G401.6 (cell line): Measurements from ENCODE around the gene TMEM14A.
"Not testable (repeated sequence)": the region's sequence is repeated elsewhere in the genome, so short reads cannot be mapped to it uniquely, and the experiment has no call there.

Experiments used
- FAIRE-seq: peaks from 2 replicates; lab custom pipeline; 2012; peaks lifted over from hg19 to GRCh38; lab: Jason Lieb, UNC

TMEM14A gene

GRCh38 chr6:52697903-52698302, 27.0 kb downstream of the TMEM14A start:
- no peak for FAIRE-seq

DNA sequence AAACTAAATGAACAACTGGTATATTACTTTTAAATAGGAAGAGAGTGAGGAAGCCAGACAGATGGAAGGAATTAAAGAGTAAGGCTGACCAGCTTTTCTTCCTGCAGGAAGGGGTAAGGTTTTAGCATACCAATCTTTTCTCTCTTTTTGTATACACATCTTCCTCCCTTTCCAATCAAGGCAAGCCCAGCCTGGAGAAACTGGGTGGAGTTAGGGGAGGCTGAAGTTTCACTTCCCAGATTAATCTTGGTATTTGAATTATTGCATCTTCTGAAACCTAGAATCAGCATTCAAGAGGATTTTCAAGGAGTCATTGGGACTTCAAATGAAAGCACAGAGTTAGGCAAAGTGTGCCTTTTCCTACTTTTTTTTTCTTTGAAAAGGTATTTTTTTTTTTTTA, 33.1 kb downstream of the TMEM14A start:
- no peak for FAIRE-seq

DNA sequence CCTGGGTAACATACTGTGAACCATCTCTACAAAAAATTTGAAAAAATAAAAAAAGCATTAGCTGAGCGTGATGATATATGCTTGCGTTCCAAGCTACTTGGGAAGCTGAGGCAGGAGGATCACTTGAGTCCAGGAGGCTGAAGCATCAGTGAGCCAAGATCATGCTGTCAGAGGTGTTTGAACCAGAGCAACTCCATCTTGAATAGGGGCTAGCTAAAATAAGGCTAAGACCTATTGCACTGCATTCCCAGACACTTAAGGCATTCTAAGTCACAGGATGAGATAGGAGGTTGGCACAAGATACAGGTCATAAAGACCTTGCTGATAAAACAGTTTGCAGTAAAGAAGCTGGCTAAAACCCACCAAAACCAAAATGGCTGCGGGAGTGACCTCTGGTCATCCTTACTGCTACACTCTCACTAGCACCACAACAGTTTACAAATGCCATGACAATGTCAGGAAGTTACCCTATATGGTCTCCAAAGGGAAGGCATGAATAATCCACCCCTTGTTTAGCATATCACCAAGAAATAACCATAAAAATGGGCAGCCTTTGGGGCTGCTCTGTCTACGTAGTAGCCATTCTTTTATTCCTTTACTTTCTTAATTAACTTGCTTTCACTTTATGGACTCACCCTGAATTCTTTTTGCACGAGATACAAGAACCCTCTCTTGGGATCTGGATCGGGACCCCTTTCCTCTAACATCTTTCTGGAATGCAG, 34.0 kb downstream of the TMEM14A start:
- not testable (repeated sequence) for FAIRE-seq

DNA sequence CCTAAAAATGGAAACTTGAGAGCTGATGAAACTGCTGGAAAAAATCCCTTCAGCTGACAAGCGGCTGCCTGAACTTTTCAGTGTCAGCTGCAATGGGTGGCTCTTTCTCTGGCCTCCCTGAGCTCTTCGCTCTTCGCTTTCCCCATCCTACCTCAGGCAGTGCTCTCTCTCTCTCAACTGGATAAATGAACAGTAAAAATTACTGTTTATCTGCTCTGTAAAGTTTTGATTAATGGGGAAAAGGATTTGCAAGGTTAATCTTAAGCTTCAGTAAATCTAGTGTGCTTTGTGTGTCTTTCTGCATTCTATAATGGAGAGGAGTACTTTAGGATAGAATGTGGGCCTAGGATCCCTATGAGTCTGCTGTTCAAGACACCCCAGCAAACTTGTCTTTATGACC, 35.1 kb downstream of the TMEM14A start:
- FAIRE-seq: no peak

DNA sequence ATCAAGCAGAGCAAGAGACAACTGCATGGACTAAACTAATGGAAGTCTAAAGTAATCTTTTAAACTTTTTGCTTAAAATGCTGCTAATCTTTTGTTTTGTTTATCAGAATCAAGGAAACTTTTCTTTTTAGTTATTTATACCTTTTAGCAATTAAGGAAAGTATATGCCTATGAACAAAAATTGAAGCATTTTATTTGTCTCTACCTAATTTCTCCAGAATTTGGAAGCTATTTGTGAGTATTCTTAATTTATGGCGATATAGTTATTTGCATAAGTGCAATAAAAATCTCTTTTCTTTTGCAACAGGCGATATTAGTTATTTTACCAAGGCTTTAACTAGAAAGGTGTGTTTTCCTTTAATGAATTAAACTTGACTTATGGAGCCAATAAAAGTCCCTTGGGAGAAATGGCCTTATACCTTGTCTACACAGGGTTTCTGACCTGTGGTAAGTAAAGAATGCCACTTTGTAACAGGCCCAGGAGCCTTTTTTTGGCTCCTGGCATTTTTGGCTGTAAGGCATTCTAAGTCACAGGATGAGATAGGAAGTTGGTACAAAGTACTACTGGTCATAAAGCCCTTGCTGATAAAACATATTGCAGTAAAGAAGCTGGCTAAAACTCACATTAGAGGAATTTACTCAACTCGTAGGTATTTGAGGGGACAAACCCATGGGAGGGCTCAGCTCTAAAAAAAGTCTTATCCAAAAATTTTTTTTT, 37.2 kb downstream of the TMEM14A start:
- no peak for FAIRE-seq

DNA sequence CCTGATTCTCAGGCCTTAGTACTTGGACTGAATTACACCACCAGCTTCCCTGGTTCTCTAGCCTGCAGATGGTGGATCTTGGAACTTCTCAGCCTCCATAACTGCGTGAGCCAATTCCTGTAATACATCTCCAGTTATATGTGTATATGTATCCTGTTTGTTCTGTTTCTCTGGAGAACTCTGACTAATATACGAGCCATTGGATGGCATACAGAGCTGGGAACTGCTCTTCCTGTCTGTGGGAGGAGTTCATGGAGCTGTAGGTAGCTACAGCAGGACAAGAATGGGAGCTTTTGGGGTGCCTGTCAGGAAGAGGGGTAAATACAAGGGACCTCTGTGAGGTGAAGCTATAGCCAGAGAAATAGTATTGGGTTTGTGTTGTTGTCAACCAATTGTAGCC, 41.2 kb downstream of the TMEM14A start:
- FAIRE-seq: no peak

DNA sequence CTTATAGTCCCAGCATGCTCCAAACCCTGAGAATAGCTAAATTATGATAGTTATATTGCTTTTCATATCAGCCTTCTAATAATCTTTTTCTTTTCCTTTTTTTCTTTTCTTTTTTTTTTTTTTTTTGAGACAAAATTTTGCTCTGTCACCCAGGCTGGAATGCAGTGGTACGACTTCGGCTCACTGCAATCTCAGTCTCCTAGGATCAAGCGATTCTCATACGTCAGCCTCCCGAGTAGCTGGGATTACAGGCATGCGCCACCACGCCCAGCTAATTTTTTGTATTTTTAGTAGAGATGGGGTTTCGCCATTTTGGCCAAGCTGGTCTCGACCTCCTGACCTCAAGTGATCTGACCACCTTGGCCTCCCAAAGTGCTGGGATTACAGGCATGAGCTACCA, 43.8 kb downstream of the TMEM14A start:
- FAIRE-seq: not testable (repeated sequence)

- FAIRE-seq: no peak
These were observed 47.6 kb downstream of the TMEM14A start for GRCh38 chr6:52718550-52718949.

GRCh38 chr6:52720321-52720720, 49.4 kb downstream of the TMEM14A start:
- no peak for FAIRE-seq

DNA sequence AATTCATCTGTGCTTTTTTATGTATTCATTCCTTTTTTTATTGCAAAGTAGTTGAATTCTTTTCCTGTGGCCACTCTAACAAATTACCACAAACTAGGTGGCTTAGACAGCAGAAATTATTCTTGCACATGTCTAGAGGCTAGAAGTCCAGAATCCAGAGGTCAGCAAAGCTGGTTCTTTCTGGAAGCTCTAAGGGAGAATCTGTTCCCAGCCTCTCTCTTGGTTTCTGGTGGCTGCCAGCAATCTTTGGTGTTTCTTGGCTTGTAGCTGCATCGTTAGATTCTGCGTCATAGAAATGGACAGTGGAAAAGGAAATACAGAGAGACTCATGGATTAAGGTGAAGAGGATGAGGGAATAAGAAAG, 53.1 kb downstream of the TMEM14A start:
- no peak for FAIRE-seq

DNA sequence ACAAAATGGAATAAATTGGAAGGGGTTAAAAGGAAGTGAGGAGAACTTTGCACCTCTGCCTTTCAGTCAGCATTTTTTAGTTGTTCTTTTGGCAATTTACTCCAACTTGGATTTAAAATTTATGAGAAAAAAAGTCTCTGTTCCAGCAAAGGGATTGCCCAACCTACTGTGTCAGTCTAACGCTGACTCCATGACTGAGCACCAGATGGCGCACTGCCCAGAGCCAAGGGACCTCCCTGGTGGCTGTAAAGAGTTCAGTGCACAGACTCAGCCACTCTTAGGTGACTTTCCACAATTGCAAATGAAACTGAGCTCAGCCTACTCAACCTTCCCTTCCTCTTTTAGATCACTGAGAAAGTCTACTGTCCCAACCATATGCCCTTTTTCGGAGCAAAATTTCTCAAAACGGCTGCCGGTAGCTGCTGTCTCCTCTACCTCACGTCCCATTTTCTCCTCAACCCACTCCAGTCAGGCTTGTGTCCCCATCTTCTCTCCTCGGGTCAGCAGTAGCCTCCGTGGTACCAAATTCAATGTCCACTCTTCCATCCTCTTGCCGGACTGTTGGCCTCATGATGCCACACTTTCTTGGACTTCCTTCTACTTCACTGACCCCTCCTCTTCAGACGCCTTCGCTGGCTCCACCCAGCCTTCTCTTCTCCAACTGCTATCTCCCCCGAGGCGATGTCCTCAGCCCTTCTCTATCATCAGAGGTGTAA, 53.7 kb downstream of the TMEM14A start:
- peak; percentile 62 for FAIRE-seq

DNA sequence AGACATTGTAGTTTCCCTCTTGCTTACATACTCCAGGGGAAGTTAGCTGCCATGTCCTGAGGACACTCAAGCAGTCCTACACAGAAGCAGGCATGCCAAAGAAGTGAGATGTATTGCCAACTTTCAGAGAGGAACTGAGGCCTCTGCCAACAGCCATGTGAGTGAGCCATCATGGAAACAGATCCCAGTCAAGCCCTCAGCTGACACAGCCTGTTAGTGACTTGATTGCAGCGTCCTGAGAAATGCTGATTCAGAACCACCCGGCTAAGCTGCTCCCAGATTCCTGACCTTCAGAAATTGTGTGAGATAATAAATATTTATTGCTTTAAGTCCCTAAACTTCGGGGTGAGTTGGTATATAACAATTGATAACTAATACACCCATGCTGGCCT, 54.2 kb downstream of the TMEM14A start:
- no peak for FAIRE-seq

DNA sequence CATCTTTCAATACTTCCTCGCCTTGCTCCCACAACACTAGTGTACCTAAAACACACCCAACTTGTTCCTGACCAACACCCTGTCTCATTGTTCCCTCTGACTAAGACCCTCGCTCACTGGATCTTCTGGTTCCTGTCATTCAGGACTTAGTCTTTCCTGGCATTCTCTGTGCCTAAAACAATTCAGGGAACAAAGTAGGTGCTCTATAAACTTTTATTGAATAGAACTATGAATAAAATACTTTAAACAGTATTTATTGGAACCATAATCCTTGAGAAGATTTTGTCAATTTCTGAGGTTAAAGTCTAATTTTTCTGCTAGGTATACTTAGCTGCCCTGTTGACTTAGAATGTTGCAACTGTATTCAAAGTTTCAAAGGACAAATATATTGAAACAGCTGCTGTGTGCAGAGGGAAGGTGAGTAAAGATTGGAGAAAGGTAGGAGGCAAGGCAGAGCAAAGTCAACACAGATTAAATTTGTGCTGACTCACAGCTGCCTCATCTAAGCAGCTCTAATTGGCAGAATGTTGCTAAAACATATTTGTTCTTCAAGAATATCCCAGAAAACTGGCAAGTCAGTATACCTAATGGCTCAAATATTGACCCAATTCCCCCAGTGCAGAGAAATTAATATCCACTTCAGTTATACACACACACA, 54.8 kb downstream of the TMEM14A start:
- FAIRE-seq: no peak

DNA sequence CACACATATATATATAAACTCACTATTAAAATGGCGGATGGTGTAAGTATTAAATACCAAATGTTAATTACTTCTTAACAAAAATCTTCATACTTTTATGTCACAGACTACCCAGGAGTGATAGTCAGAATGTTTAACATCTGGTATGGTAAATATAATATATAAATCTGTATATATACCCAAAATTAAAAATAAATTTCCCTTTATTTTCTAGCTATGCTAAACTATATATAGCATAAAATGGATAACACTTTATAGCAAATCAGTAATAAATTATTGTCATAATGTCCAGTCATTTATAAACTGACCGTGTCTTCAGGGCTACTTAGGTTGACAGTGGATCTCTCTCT, 55.3 kb downstream of the TMEM14A start:
- FAIRE-seq: no peak

- FAIRE-seq: no peak
These were observed 56.0 kb downstream of the TMEM14A start for GRCh38 chr6:52726741-52727535.

DNA sequence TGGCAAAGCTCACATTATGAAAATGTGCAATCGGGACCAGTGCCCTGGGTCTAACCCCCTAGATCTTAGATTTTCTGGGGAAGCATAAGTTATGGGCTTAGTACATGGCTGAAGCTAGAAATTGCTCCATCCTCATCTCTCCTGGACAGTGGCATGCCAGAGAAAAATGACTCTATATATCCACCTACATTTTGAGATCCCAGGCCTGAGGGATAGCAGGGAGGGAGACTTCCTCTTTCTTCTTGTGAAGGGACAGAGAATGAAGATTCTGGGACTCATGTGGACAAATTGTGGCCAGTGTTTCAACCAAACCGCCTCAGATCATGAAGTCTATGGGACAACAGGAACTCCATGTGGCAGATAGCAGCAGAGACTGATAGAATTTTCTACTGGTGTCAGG, 57.0 kb downstream of the TMEM14A start:
- FAIRE-seq: no peak

DNA sequence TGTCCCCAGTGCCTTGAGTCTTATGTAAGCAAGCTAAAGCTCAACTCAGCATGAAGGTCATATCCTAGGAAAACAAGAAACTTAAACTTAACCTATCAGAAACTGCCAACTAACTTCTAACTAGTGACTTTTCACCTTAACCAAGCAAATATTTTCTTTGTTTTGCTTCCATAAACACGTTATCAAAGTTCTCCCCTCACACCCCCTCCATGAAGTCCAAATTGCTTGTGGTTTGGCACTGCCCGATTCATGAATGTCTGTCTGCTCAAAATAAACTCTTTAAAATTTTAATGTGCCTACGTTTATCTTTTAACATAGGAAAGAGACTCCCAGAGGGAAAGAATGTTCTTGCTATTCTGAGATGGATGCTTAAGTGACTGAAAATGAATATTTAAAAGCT, 57.5 kb downstream of the TMEM14A start:
- no peak for FAIRE-seq

GRCh38 chr6:52729576-52729975, 58.7 kb downstream of the TMEM14A start:
- FAIRE-seq: no peak

DNA sequence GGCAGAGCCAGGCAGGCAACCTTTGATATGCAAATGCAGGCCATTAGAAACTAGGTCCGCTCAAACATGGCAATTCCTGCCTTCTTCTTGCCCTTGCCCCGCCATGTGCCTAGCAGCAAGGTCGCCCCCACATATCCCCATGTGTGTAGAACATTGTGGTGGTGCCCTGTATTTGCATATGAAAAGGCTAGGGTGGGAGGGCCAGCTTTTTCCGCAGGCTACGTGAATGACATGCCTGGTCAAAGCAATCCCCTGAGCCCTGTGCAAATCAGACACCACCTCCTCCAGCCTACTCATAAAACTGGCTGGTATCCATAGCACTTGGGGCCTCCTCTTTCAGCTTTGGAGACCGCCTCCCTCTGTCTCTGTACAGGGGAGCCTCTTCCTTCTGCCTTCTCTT, 60.8 kb downstream of the TMEM14A start:
- FAIRE-seq: no peak

DNA sequence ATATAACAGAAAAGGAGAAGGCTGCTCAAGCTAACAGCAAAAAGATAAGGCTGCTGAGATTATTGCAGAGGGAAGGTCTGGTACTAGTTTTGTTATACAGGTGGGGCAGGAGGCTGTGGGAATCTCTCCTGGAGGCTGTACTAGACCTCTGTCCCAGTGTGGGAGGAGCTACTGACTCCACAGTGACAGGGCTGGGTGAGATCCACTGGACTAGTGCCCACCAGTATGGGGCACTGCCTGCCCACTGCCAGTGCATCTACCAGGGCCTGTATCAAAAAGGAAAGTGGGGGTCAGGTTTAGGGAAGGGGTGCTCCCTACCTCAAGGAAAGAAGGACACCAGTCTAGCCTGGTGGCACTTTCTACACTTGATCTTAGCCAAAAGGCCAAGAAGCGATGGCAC, 62.3 kb downstream of the TMEM14A start:
- FAIRE-seq: no peak

DNA sequence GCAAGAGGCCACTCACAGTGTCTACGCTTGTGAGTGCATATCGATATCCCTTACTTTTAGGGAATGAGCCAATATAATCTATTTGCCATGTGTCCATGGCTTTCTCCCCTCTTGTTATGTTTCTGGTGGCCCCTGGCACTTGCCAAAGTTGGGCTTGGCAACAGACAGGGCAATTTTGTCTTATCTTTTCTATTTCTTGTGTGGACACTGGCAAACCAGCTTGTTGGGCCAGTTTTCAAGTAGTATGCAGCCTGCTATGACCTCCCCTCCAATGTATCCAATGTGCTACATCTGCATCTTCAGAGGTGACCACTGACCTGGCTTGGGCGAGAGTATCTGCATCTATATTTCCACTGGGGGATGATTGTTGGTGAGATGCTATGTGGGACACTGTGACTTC, 63.2 kb downstream of the TMEM14A start:
- no peak for FAIRE-seq

DNA sequence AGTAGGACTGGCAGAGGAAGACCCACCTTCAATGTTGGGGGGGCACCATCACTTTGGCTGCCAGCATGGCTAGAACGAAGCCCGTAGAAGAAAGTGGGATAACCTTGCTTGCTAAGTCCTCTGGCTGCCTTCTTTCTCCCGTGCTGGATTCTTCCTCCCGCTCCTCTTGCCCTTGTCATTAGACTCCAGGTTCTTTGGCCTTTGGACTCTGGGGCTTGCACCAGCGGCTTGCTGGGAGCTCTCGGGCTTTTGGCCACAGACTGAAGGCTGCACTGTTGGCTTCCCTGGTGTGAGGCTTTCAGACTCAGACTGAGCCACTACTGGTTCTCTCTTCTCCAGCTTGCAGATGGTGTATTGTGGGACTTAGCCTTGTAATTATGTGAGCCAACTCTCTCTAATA, 64.2 kb downstream of the TMEM14A start:
- FAIRE-seq: no peak
